Left ventricle myocardium inferior (tissue), 1 donor: ENCODE measurements around the gene VCAN. TPM values are rescaled to one million over a fixed set of nuclear protein-coding genes. Genes with fewer than 3 reads are reported as not detected.

Experiments
- DNase-seq: peaks from one replicate; pipeline ENCODE4 v3.0.0-alpha.2; 2020
- H3K27ac ChIP-seq: fragments of 200-600 bp; replicated peaks from 2 replicates; pipeline ENCODE4 v1.8.0; 2021
- H3K27me3 ChIP-seq: fragments of 200-600 bp; 2 replicates; pipeline ENCODE4 v1.8.0; 2021; ENCODE audit warnings: low read depth
- H3K36me3 ChIP-seq: fragments of 200-600 bp; 2 replicates; pipeline ENCODE4 v1.8.0; 2021
- H3K4me1 ChIP-seq: fragments of 200-600 bp; 2 replicates; pipeline ENCODE4 v1.8.0; 2021
- H3K4me3 ChIP-seq: fragments of 200-600 bp; 2 replicates; pipeline ENCODE4 v1.8.0; 2021; ENCODE audit warnings: mild to moderate bottlenecking, moderate library complexity
- H3K9me3 ChIP-seq: fragments of 200-600 bp; replicated peaks from 2 replicates; pipeline ENCODE4 v1.8.0; 2021
- CTCF ChIP-seq: fragments of 200-600 bp; IDR thresholded peaks from 2 replicates; pipeline ENCODE4 v1.8.0; 2021; ENCODE audit warnings: antibody characterized with exemption, mild to moderate bottlenecking, borderline replicate concordance
- intact Hi-C: fragments of 100-400 bp; cut with micrococcal nuclease; formaldehyde crosslinking; loops from one replicate; pipeline ENCODE4 v1.11.0; 2022
- total RNA-seq: library from RNA; stranded (reverse); fragmentation: NEBNext Ultra II Directional; extraction: Animal tissue kit (Norgen Biotek cat#: 25700); gene quantifications from one replicate; pipeline ENCODE4 v1.2.1, GENCODE V29; 2021
- donor health status: DM: no; HTN: yes; CAD: no; lungs with severe emphysema.

VCAN gene
- total RNA-seq, 1 donor from 2014 or later = 25.2 TPM

- Histone ChIP-seq H3K36me3 (no peaks in the 10 kb centered on the region), H3K27me3 (no peaks in the 10 kb centered on the region), H3K4me1 (peaks cover 10% of the 10 kb centered on the region), H3K9me3 (no peaks in the 10 kb centered on the region), H3K4me3 (no peak overlapping the region), H3K27ac (peak overlapping the region; percentile 71)
- intact Hi-C loops = loop anchor here (10.0 kb wide), 1 partner anchor 1207 kb away; no protein-coding TSS in a partner anchor
- no peak for DNase-seq
- no peak for TF ChIP-seq CTCF
These were observed 90.6 kb downstream of the VCAN start for GRCh38 chr5:83562071-83562606.

GRCh38 chr5:83562791-83563557 is 91.4 kb downstream of the VCAN start:
- Histone ChIP-seq H3K27me3 (no peaks in the 10 kb centered on the region), H3K36me3 (no peaks in the 10 kb centered on the region), H3K27ac (peak overlapping the region; percentile 71), H3K9me3 (no peaks in the 10 kb centered on the region), H3K4me3 (no peak overlapping the region), H3K4me1 (peaks cover 10% of the 10 kb centered on the region)
- DNase-seq = no peak
- TF ChIP-seq CTCF = no peak
- intact Hi-C loops = loop anchor here (10.0 kb wide), 1 partner anchor 1208 kb away; no protein-coding TSS in a partner anchor

- Histone ChIP-seq H3K36me3 (no peaks in the 10 kb centered on the region), H3K4me1 (peaks cover 10% of the 10 kb centered on the region), H3K27me3 (no peaks in the 10 kb centered on the region), H3K9me3 (no peaks in the 10 kb centered on the region), H3K27ac (peak overlapping the region; percentile 71), H3K4me3 (no peak overlapping the region)
- no peak for DNase-seq
- intact Hi-C loops = loop anchor here (10.0 kb wide), 1 partner anchor 1209 kb away; no protein-coding TSS in a partner anchor
- TF ChIP-seq CTCF = no peak
These were observed 92.1 kb downstream of the VCAN start for GRCh38 chr5:83563631-83564030.

- no peak for DNase-seq
- intact Hi-C loops = loop anchor here (10.0 kb wide), 1 partner anchor 1209 kb away; no protein-coding TSS in a partner anchor
- Histone ChIP-seq H3K27me3 (no peaks in the 10 kb centered on the region), H3K27ac (peak overlapping the region; percentile 71), H3K4me3 (no peak overlapping the region), H3K4me1 (peaks cover 10% of the 10 kb centered on the region), H3K9me3 (no peaks in the 10 kb centered on the region), H3K36me3 (no peaks in the 10 kb centered on the region)
- peak; percentile 73 for TF ChIP-seq CTCF
These were observed 92.7 kb downstream of the VCAN start for GRCh38 chr5:83564069-83564749.

GRCh38 chr5:83567741-83568140 is 96.2 kb downstream of the VCAN start:
- intact Hi-C loops = loop anchor here (10.0 kb wide), 1 partner anchor 1213 kb away; no protein-coding TSS in a partner anchor
- Histone ChIP-seq H3K9me3 (no peaks in the 10 kb centered on the region), H3K4me1 (peaks cover 10% of the 10 kb centered on the region), H3K27ac (no peak overlapping the region), H3K36me3 (no peaks in the 10 kb centered on the region), H3K27me3 (no peaks in the 10 kb centered on the region), H3K4me3 (no peak overlapping the region)
- DNase-seq = no peak
- no peak for TF ChIP-seq CTCF
